ENCODE results near the gene TRIM44.

TRIM44 gene

GRCh38 chr11:35820614-35821013 is 158.0 kb downstream of the TRIM44 start:
- TF ChIP-seq, protein P1, sequence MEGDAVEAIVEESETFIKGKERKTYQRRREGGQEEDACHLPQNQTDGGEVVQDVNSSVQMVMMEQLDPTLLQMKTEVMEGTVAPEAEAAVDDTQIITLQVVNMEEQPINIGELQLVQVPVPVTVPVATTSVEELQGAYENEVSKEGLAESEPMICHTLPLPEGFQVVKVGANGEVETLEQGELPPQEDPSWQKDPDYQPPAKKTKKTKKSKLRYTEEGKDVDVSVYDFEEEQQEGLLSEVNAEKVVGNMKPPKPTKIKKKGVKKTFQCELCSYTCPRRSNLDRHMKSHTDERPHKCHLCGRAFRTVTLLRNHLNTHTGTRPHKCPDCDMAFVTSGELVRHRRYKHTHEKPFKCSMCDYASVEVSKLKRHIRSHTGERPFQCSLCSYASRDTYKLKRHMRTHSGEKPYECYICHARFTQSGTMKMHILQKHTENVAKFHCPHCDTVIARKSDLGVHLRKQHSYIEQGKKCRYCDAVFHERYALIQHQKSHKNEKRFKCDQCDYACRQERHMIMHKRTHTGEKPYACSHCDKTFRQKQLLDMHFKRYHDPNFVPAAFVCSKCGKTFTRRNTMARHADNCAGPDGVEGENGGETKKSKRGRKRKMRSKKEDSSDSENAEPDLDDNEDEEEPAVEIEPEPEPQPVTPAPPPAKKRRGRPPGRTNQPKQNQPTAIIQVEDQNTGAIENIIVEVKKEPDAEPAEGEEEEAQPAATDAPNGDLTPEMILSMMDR (IDR thresholded peaks at IDR 0.05; ENCODE audit: low read depth, low read length, missing control alignments), result no peak
- H3K4me3 ChIP-seq (replicated peaks; ENCODE audit: low read depth, low read length), result no peak overlapping the region
- no peak for DNase-seq (ENCODE audit: extremely low read depth, low read depth)

GRCh38 chr11:35822815-35823495 is 160.4 kb downstream of the TRIM44 start:
- TF ChIP-seq, protein P1 (IDR thresholded peaks at IDR 0.05; ENCODE audit: low read depth, low read length, missing control alignments), result no peak
- DNase-seq (ENCODE audit: extremely low read depth, low read depth), result no peak
- H3K4me3 ChIP-seq (replicated peaks; ENCODE audit: low read depth, low read length), result no peak overlapping the region

DNA sequence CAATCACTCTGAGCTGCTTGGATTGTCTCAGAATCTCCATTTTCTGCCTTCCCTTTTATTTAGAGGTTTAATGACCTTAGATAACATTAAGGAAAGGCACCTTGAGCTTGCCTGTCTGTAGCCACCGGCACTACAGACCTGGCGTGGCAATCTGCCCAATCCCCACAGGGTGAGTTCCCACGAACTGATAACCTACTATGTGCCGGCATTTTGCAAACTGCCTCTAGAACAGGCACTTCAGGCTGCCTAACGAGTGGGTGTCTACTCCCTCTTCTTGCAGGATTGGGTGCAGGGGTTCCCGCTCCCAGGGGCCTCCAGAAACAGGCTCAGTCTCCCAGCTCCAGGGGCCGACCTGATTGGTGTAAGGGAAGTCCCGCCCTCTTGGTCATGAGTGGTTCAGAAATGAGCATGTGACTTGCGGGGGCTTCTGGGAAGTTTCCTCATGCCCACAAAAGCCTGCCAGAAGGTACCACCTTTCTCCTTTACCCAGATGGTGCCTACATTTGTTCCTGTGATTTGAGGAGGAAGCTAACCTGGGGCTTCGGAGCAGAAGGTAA is 161.2 kb downstream of the TRIM44 start:
- DNase-seq (ENCODE audit: extremely low read depth, low read depth), result no peak
- TF ChIP-seq, protein P1 (IDR thresholded peaks at IDR 0.05; ENCODE audit: low read depth, low read length, missing control alignments), result no peak
- H3K4me3 ChIP-seq (replicated peaks; ENCODE audit: low read depth, low read length), result no peak overlapping the region

GRCh38 chr11:35825386-35825785 is 162.8 kb downstream of the TRIM44 start:
- no peak for DNase-seq (ENCODE audit: extremely low read depth, low read depth)
- TF ChIP-seq, protein P1 (IDR thresholded peaks at IDR 0.05; ENCODE audit: low read depth, low read length, missing control alignments), result no peak
- no peak overlapping the region for H3K4me3 ChIP-seq (replicated peaks; ENCODE audit: low read depth, low read length)

- TF ChIP-seq, protein P1 (IDR thresholded peaks at IDR 0.05; ENCODE audit: low read depth, low read length, missing control alignments), result no peak
- no peak for DNase-seq (ENCODE audit: extremely low read depth, low read depth)
- no peak overlapping the region for H3K4me3 ChIP-seq (replicated peaks; ENCODE audit: low read depth, low read length)
Measured at GRCh38 chr11:35826006-35826405, 163.4 kb downstream of the TRIM44 start.

DNA sequence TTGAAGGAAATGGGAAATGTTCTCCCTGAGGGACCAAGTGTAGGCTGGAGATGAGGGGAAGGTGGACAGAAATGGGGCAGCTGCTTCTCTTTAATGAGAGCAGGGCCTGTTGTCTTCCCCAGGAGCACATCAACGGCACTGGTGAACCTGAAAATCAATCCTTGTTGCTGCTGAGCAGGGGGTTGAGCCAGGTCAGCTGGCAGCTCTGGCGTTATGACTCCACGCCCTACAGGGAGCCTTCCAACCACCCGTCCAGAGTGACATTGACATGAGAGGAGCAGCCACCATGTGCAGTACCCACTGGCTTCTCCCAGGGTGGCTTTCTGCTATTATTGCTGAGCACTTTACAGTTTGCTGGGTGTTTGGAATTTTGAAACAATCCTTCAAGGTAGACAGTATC is 164.4 kb downstream of the TRIM44 start:
- TF ChIP-seq, protein P1 (IDR thresholded peaks at IDR 0.05; ENCODE audit: low read depth, low read length, missing control alignments), result no peak
- no peak overlapping the region for H3K4me3 ChIP-seq (replicated peaks; ENCODE audit: low read depth, low read length)
- no peak for DNase-seq (ENCODE audit: extremely low read depth, low read depth)
